HCT116 (cell line): ENCODE measurements around the gene SCGB1A1.

ENCODE experiments used
- ATF3 ChIP-seq: IDR thresholded peaks from 2 replicates; pipeline ENCODE4 v1.6.1; 2012
- CTCF ChIP-seq, 3 experiments: fragments of 200-600 bp in 1 of 3; sonication (generic) in 1 of 3; IDR thresholded peaks in 2 of 3; conservative IDR thresholded peaks in 1 of 3; 2 replicates each; pipeline ENCODE4 v1.5.1; 2012 to 2017; ENCODE audit warnings: low read depth in 2 of 3, low read length in 2 of 3, antibody characterized with exemption in 1 of 3, borderline replicate concordance in 1 of 3, control low read depth in 1 of 3, mild to moderate bottlenecking in 1 of 3, mixed read lengths in 1 of 3, mixed run types in 1 of 3, moderate library complexity in 1 of 3; ENCODE audit not compliant: insufficient read depth in 1 of 3
- EZH2 ChIP-seq: fragments of 200-600 bp; sonication (generic); IDR thresholded peaks from 2 replicates; pipeline ENCODE4 v1.6.1; 2017; ENCODE audit warnings: antibody characterized with exemption, mixed run types
- MAX ChIP-seq: IDR thresholded peaks from 2 replicates; pipeline ENCODE4 v1.6.1; 2012
- ZBTB33 ChIP-seq: IDR thresholded peaks from 2 replicates; pipeline ENCODE4 v1.6.1; 2011; ENCODE audit warnings: mild to moderate bottlenecking, low read length, moderate library complexity; ENCODE audit not compliant: insufficient replicate concordance; ENCODE audit errors: extremely low read depth

DNA sequence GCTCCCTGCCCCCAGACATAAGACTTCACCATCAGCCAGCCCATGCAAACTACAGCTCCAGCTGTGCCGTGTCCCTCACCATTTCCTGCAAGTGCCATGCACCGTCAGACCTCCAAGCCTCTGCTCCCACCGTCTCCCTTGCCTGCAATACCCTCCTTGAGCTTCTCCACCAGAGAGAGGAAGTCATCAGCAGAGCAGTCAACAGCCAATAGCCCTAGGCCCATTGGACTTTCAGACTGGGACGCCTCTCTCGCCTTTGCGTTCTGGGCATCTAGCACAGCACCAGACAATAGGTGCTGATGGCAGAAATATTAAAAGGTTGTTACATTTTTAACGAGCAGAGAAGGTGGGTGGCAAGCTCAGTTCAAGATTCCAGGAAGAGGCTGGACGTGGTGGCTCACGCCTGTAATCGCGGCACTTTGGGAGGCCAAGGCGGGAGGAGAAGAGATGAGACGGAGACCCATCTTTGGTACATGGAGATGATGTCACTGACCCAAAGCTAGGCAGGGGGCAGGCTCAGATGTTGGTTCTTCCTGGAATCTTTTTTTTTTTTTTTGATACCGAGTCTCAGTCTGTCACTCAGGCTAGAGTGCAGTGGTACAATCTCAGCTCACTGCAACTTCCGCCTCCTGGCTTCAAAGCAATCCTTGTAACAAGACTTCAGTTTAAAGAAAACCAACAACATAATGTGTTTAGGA, 31.9 kb downstream of the SCGB1A1 start:
- TF ChIP-seq ATF3 (no peak), CTCF (IDR thresholded peaks at IDR 0.05 in 2 of 3, conservative IDR thresholded peaks at IDR 0.05 in 1 of 3; ENCODE audit: borderline replicate concordance in 1 of 3, insufficient read depth in 1 of 3, low read depth in 2 of 3, low read length in 2 of 3) (no peak), MAX (no peak), EZH2 (no peak), ZBTB33 (no peak)
